Activated CD8-positive, alpha-beta memory T cell treated with anti-CD3 and anti-CD28 coated beads, Interleukin-2, amount 50 U/mL, for 4 hours (primary cell): Measurements from ENCODE around the gene TRIP4.

ENCODE experiments used
- DNase-seq: peaks from one replicate; pipeline ENCODE4 v3.0.0-alpha.2; 2020

Gene TRIP4

DNA sequence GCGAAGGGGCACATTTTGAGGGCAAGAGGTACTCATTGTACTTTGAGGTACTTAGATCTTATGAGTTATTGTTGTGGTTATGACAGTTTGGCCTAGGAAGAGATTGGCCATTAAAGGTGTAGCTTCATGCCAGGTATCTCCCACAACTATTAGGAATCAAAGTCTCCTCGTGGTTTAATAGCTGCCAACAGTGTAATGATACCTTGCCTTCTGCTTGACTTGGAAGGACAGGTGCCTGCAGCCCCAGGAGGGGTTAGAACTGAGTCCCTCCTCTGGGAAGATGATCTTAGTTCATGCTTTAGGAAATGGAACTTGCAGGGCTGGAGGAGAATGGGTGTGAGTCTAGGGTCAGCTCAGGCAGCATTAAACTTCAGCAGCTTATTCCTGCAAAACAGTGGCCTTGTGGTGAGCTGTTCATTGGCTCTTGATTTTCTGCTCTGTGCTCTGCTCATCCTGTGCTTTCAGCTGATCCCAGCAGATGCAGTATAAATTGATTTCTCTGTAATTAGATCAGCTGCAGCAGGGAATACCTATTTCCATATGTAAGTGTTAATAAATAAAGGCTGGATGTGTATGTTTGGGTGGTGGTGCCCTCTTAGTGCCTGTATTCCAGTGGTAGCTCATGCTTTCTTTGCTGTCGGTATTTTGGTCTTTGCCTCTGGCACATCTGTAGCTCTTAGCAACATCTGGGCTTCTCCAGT, 113.2 kb downstream of the TRIP4 start:
- no peak for DNase-seq

DNA sequence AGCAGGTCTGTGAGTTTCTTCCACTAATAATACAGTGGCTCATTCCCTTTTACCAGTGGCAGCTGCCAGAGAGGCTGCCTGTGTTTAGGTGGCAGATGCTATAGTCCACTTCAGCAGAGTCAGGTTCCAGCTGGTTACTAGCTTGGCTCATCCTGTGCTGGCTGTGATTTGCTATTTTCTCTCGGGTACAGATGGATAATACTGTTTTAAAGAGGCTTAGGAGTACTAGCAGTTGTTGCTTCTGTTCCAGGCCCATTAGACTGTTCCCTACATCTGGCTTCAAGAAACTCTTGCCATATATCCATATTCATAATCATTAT, 113.7 kb downstream of the TRIP4 start:
- DNase-seq: no peak

DNA sequence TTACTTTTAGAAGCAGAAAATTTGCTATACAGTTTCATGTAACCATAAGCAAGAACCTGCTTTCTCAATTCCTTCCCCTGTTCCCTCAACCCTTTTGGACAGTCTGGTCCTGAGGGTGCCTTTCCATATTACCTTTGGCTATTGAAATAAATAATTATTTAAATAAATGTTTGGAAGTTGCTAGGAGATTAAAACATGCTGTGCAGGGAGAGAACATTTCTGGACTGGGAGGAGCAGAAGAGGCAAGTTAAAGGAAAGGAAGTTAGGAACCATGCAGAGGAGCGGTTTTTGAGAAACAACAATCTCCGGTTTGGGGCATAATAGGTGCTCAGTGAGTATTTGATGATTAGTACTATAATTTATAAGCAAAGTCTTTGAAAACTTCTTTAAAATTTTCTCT, 114.5 kb downstream of the TRIP4 start:
- no peak for DNase-seq

DNA sequence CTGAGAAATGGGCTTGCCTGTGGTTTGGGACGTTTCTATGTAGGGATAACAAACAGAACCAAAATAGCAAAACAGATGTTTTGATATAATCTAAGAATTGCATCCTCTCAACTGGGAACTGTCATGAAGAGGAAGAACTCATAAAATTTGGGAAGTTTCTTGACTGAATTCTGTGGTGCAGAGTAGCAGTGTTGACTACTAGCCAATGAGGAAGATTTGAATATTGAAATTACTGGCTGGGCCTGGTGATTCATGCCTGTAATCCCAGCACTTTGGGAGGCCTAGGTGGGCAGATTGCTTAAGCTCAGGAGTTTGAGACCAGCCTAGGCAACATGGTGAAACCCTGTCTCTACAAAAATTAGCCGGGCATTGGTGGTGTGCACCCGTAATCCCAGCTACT, 114.9 kb downstream of the TRIP4 start:
- no peak for DNase-seq

- no peak for DNase-seq
Observed at GRCh38 chr15:64503197-64503596, 115.6 kb downstream of the TRIP4 start.

- no peak for DNase-seq
Observed at GRCh38 chr15:64503640-64504039, 116.0 kb downstream of the TRIP4 start.
